Medulla oblongata (tissue), 1 donor: ENCODE measurements around the gene PRRT2.
"Not testable (repeated sequence)": the region's sequence is repeated elsewhere in the genome, so short reads cannot be mapped to it uniquely, and the experiment has no call there.

Source experiments
- DNase-seq: peaks from one replicate; pipeline ENCODE4 v3.0.0-alpha.2; 2015; ENCODE audit errors: extremely low spot score

The PRRT2 gene

GRCh38 chr16:29790949-29791844, 20.8 kb upstream of the PRRT2 start:
- no peak for DNase-seq

GRCh38 chr16:29791845-29792807, 19.9 kb upstream of the PRRT2 start:
- DNase-seq = no peak

GRCh38 chr16:29793153-29793552, 18.8 kb upstream of the PRRT2 start:
- DNase-seq = not testable (repeated sequence)

GRCh38 chr16:29794231-29794710, 17.7 kb upstream of the PRRT2 start:
- no peak for DNase-seq

GRCh38 chr16:29802416-29802935, 9.5 kb upstream of the PRRT2 start:
- DNase-seq = no peak

GRCh38 chr16:29804020-29804419, 8.0 kb upstream of the PRRT2 start:
- no peak for DNase-seq

GRCh38 chr16:29804455-29805231, 7.3 kb upstream of the PRRT2 start:
- DNase-seq = peak; percentile 61

- DNase-seq = peak; percentile 97
These were observed 6.5 kb upstream of the PRRT2 start for GRCh38 chr16:29805232-29806098.

- DNase-seq = no peak
These were observed 5.9 kb upstream of the PRRT2 start, which contains the start of gene MAZ for GRCh38 chr16:29806099-29806579. MAZ (plus strand) TSS chr16:29806529; CDS start chr16:29806702, 173 bp downstream.

GRCh38 chr16:29806641-29807425, 5.2 kb upstream of the PRRT2 start:
- DNase-seq = no peak

- peak; percentile 89 for DNase-seq
These were observed 4.4 kb upstream of the PRRT2 start for GRCh38 chr16:29807426-29808218.

- no peak for DNase-seq
These were observed 3.6 kb upstream of the PRRT2 start for GRCh38 chr16:29808219-29808900.

- no peak for DNase-seq
These were observed 2.8 kb upstream of the PRRT2 start for GRCh38 chr16:29809031-29809747.

- no peak for DNase-seq
These were observed 1.9 kb upstream of the PRRT2 start for GRCh38 chr16:29809850-29810698.

GRCh38 chr16:29810699-29811169, 1.3 kb upstream of the PRRT2 start:
- no peak for DNase-seq
